HepG2 (cell line): Measurements from ENCODE around the gene PDP2. TPM values are rescaled to one million over a fixed set of nuclear protein-coding genes. Genes with fewer than 3 reads are reported as not detected.

Experiments used
- ATAC-seq: fragments of 200-7000 bp; cut with Tn5 transposase; 3 replicates; pipeline ENCODE4 v1.9.1; 2020; ENCODE audit warnings: mild to moderate bottlenecking, moderate library complexity
- BruUV-seq: library from RNA; stranded (reverse); fragments of 400-500 nt; replicated peaks from 2 replicates; lab custom pipeline; 2021; lab: Mats Ljungman, UMichigan
- CTCF ChIA-PET: fragments of 300-600 bp; formaldehyde crosslinking; extraction: SDS; loops from one replicate; lab custom pipeline; 2021; ENCODE audit warnings: low total read pairs, inconsistent platforms, low intra/inter-chr PET ratio; lab: Yijun Ruan, JAX
- POLR2A ChIA-PET: fragments of 350-600 bp; sonication (Branson Sonifier 250); formaldehyde crosslinking; loops from one replicate; lab custom pipeline; 2020; ENCODE audit warnings: antibody characterized with exemption, inconsistent platforms; lab: Yijun Ruan, JAX
- DNase-seq: peaks from one replicate; pipeline ENCODE4 v3.0.0-alpha.2; 2015; ENCODE audit warnings: low spot score
- FAIRE-seq: peaks from 3 replicates; lab custom pipeline; 2011; peaks lifted over from hg19 to GRCh38; lab: Jason Lieb, UNC
- H2AFZ ChIP-seq: one replicate; pipeline ENCODE4 v1.6.1; 2011; ENCODE audit warnings: low read length, inconsistent platforms
- H3K27ac ChIP-seq: fragments of 300-600 bp; 3 replicates; pipeline ENCODE4 v1.8.0; 2011; ENCODE audit warnings: mixed run types, mild to moderate bottlenecking, mixed read lengths, low read length, inconsistent platforms; ENCODE audit not compliant: insufficient read depth; ENCODE audit errors: extremely low read length
- H3K27me3 ChIP-seq, 2 experiments: fragments of 200-600 bp in 1 of 2; 2 replicates in 1 of 2; 3 replicates in 1 of 2; pipeline versions ENCODE4 v1.6.0 to v1.8.0; 2011; ENCODE audit warnings: low read length in 2 of 2, mild to moderate bottlenecking in 2 of 2, moderate library complexity in 2 of 2, inconsistent platforms in 1 of 2; ENCODE audit not compliant: insufficient read depth in 2 of 2, control insufficient read depth in 1 of 2
- H3K36me3 ChIP-seq, 2 experiments: fragments of 200-600 bp in 1 of 2; replicated peaks in 1 of 2; 2 replicates in 1 of 2; 3 replicates in 1 of 2; pipeline versions ENCODE4 v1.5.1 to v1.8.0; 2011; ENCODE audit warnings: low read length in 2 of 2, inconsistent platforms in 1 of 2; ENCODE audit not compliant: insufficient read depth in 2 of 2, control insufficient read depth in 1 of 2
- H3K4me1 ChIP-seq: 2 replicates; pipeline ENCODE4 v1.5.1; 2012; ENCODE audit warnings: low read length, inconsistent platforms; ENCODE audit not compliant: insufficient read depth
- H3K4me2 ChIP-seq: 2 replicates; pipeline ENCODE4 v1.6.0; 2011; ENCODE audit warnings: low read depth, low read length, inconsistent platforms
- H3K4me3 ChIP-seq, 3 experiments: fragments of 200-600 bp in 1 of 3; sonication (generic), shearing (Covaris generic) in 1 of 3; replicated peaks in 1 of 3; 2 replicates each; pipeline ENCODE4 v1.5.1; 2011 to 2016; ENCODE audit warnings: low read length in 3 of 3, inconsistent platforms in 2 of 3, low read depth in 2 of 3, mild to moderate bottlenecking in 2 of 3, control low read depth in 1 of 3, mixed read lengths in 1 of 3; ENCODE audit not compliant: insufficient read depth in 1 of 3
- H3K79me2 ChIP-seq: one replicate; pipeline ENCODE4 v1.6.1; 2011; ENCODE audit warnings: low read length, inconsistent platforms; ENCODE audit not compliant: insufficient read depth
- H3K9ac ChIP-seq: 2 replicates; pipeline ENCODE4 v1.6.0; 2011; ENCODE audit warnings: mild to moderate bottlenecking, low read depth, low read length, inconsistent platforms; ENCODE audit not compliant: insufficient read depth
- H3K9me3 ChIP-seq: 2 replicates; pipeline ENCODE4 v1.5.1; 2012; ENCODE audit warnings: mild to moderate bottlenecking, low read length
- H4K20me1 ChIP-seq: 2 replicates; pipeline ENCODE4 v1.6.0; 2011; ENCODE audit warnings: inconsistent platforms, mild to moderate bottlenecking, low read length, moderate library complexity; ENCODE audit not compliant: insufficient read depth
- AKNA ChIP-seq: sonication (generic); formaldehyde crosslinking; IDR thresholded peaks from 2 replicates; pipeline ENCODE4 v1.4.0; 2020; ENCODE audit warnings: missing genetic modification reagents, borderline replicate concordance
- ATF7-NPFF ChIP-seq: sonication (generic); formaldehyde crosslinking; IDR thresholded peaks from 2 replicates; pipeline ENCODE4 v1.8.1; 2023; ENCODE audit warnings: mild to moderate bottlenecking, low read depth, missing genetic modification reagents, moderate library complexity
- CERS6 ChIP-seq: sonication (generic); formaldehyde crosslinking; IDR thresholded peaks from 2 replicates; pipeline ENCODE4 v1.5.0; 2020; ENCODE audit warnings: missing genetic modification reagents
- CREBL2 ChIP-seq: sonication (generic); formaldehyde crosslinking; IDR thresholded peaks from 2 replicates; pipeline ENCODE4 v1.8.1; 2023; ENCODE audit warnings: missing genetic modification reagents, mild to moderate bottlenecking, borderline replicate concordance
- DBP ChIP-seq: sonication (generic); formaldehyde crosslinking; IDR thresholded peaks from 2 replicates; pipeline ENCODE4 v1.4.0; 2020; ENCODE audit warnings: missing genetic modification reagents; ENCODE audit errors: not compliant biosample characterization
- MEIS2 ChIP-seq: sonication (generic); formaldehyde crosslinking; IDR thresholded peaks from 2 replicates; pipeline ENCODE4 v1.9.0; 2021; ENCODE audit warnings: mild to moderate bottlenecking, missing genetic modification reagents
- SOX6 ChIP-seq, 2 experiments: fragments of 450-650 bp in 1 of 2; sonication (generic) in 1 of 2; formaldehyde crosslinking in 1 of 2; IDR thresholded peaks; 2 replicates each; pipeline versions ENCODE4 v1.4.0 to v1.6.1; 2017 to 2020; ENCODE audit warnings: antibody characterized with exemption in 1 of 2, mild to moderate bottlenecking in 1 of 2, missing genetic modification reagents in 1 of 2
- SRSF9 ChIP-seq: fragments of 200-400 bp; formaldehyde crosslinking; IDR thresholded peaks from 2 replicates; pipeline ENCODE4 v1.6.1; 2018; ENCODE audit warnings: borderline replicate concordance, mild to moderate bottlenecking, low read depth, low read length; ENCODE audit not compliant: insufficient read depth, poor library complexity, severe bottlenecking
- ZNF333 ChIP-seq: sonication (generic); formaldehyde crosslinking; IDR thresholded peaks from 2 replicates; pipeline ENCODE4 v1.4.0; 2020; ENCODE audit warnings: mild to moderate bottlenecking, missing genetic modification reagents, borderline replicate concordance
- ZNF460 ChIP-seq: sonication (generic); formaldehyde crosslinking; IDR thresholded peaks from 2 replicates; pipeline ENCODE4 v1.5.1; 2020; ENCODE audit warnings: missing genetic modification reagents, mild to moderate bottlenecking, borderline replicate concordance
- ZNF501 ChIP-seq: sonication (generic); formaldehyde crosslinking; IDR thresholded peaks from 2 replicates; pipeline ENCODE4 v1.5.1; 2020; ENCODE audit warnings: mild to moderate bottlenecking, moderate library complexity, missing genetic modification reagents
- ZNF512 ChIP-seq: sonication (generic); formaldehyde crosslinking; IDR thresholded peaks from 2 replicates; pipeline ENCODE4 v1.4.0; 2020; ENCODE audit warnings: mild to moderate bottlenecking, missing genetic modification reagents
- WGBS: methylation state at CpG from one replicate; pipeline ENCODE4 v1.1.6; 2017; ENCODE audit warnings: low lambda C conversion rate; 5-methylcytosine and 5-hydroxymethylcytosine counted together
- in situ Hi-C: cut with HindIII; loops from 2 replicates; pipeline ENCODE4 v1.10.0; 2017; ENCODE audit warnings: low pct_unique_long_range_greater_than_20kb; ENCODE audit not compliant: extremely low pct_ligation_motif_present
- intact Hi-C: fragments of 100-400 bp; cut with micrococcal nuclease; formaldehyde crosslinking; loops from one replicate; pipeline ENCODE4 v1.10.0; 2022; ENCODE audit not compliant: unreplicated experiment
- polyA plus RNA-seq, 8 experiments: library from polyadenylated mRNA; depleted of rRNA in 3 of 8; stranded (reverse) in 7 of 8; unstranded in 1 of 8; fragments of >200 nt; fragmentation: Illumina TruSeq in 4 of 8; extraction: Trizol in 4 of 8; gene quantifications; 2 replicates each; pipeline versions ENCODE4 v1.2.1 to v1.2.3, GENCODE V29; 2011 to 2016; ENCODE audit warnings: low read depth in 4 of 8, missing spikeins in 1 of 8, mixed read lengths in 1 of 8; ENCODE audit not compliant: insufficient read depth in 1 of 8
- total RNA-seq, 5 experiments: library from RNA; depleted of rRNA; stranded (reverse); fragments of >200 nt; fragmentation: Illumina TruSeq; extraction: Trizol; gene quantifications; 2 replicates each; pipeline ENCODE4 v1.2.3, GENCODE V29; 2016; ENCODE audit warnings: low read depth in 1 of 5

PDP2 gene
- total and polyA plus RNA-seq, 2 of the 13 experiments (the other 11 are each of a cell fraction or from before 2014, with no cell fraction given) = 12.8 to 15.8 TPM

- no peak for TF ChIP-seq CERS6 (CRISPR knock-in tag)
- no peak for TF ChIP-seq ZNF333 (CRISPR knock-in tag)
- TF ChIP-seq MEIS2 = no peak
- TF ChIP-seq ATF7-NPFF (CRISPR knock-in tag) = no peak
- no peak for TF ChIP-seq ZNF512 (CRISPR knock-in tag)
- TF ChIP-seq SOX6 (IDR thresholded peaks at IDR 0.05) = no peak
- TF ChIP-seq SOX6 (CRISPR knock-in tag; IDR thresholded peaks at IDR 0.05) = no peak
- no peak for TF ChIP-seq DBP (CRISPR knock-in tag)
- no peak for TF ChIP-seq ZNF501
Observed at GRCh38 chr16:66914541-66914940, 34.2 kb downstream of the PDP2 start (continued).

GRCh38 chr16:66915041-66915440 is 34.7 kb downstream of the PDP2 start:
- Histone ChIP-seq H3K4me3 (no peak overlapping the region), H3K79me2 (no peaks in the 10 kb centered on the region), H3K9ac (no peak overlapping the region), H3K9me3 (no peaks in the 10 kb centered on the region), H3K4me1 (peaks cover 37% of the 10 kb centered on the region), H3K4me2 (no peak overlapping the region), H3K27me3 (no peaks in the 10 kb centered on the region; a peak in 1 of 5 replicates), H3K27ac (no peak overlapping the region), H4K20me1 (no peaks in the 10 kb centered on the region), H3K36me3 (no peaks in the 10 kb centered on the region), H2AFZ (no peak overlapping the region)
- CTCF ChIA-PET = no interaction called here
- in situ Hi-C loops (no loop called here), intact Hi-C loops (no loop called here)
- no peak for FAIRE-seq
- no peak for ATAC-seq
- DNase-seq = no peak
- 55% methylated on average over 7 of the region's 7 CpGs for WGBS
- BruUV-seq = no TSS peak
- POLR2A ChIA-PET = no interaction called here
- no peak for TF ChIP-seq AKNA (CRISPR knock-in tag)
- no peak for TF ChIP-seq ZNF460 (CRISPR knock-in tag)
- no peak for TF ChIP-seq SRSF9
- TF ChIP-seq CREBL2 (CRISPR knock-in tag) = no peak
